NCI-H1092 treated with DMSO at 0.1 percent for 48 hours (cell line): ENCODE results near the gene MBD6.
A peak's percentile ranks its signal among the peaks of the same experiment; 100 is the strongest.

Source experiments
- DNase-seq: peaks from one replicate; lab custom pipeline; 2025; lab: John Stamatoyannopoulos, UW

The MBD6 gene

DNA sequence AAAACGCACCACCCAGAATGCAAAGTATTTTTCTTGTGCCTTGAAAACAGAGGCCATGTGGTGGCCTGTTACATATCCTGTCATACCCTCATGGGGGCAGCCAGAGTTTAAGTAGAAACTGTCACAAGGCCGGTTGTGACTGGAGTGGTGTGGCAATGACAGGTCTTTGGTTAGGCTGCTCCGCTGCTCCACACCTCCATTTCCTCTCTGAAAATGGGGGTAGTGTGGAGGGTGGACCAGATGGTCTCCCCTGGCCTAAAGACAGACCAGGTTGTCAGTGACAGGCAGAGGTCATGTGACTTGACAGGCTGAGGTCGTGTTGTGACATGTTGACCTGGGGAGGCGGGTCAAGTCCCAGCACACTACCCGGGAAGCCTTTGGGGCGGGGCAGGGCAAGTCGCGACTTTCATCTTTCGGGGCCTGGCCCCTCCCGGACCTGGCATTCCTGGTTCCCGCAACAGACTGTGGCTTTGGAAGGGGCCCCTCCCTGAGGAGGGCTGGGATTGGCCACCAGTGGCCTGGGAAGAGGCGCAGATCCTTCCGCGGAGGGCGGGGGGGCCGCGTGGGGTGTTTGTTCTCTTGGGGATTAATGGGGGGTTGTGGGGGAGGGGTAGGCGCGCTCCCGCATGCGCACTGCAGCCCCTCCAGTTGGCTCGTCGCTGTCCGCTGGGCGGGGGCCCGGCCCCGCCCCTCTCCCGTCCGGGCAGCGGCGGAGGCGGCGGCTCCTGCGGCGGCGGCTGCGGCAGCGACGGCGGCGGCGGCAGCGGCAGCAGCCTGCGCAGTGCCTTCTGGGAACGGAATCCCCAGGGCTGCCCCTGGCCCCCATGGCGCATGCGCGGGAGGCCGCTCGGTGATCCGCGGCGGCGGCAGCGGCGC lies at the start of gene MBD6:
Gene MBD6 (plus strand): TSS at position 814 of the 876 bp plus-strand sequence. CDS start 1,480 bp downstream, outside the sequence.
- DNase-seq: peak; percentile 71

DNA sequence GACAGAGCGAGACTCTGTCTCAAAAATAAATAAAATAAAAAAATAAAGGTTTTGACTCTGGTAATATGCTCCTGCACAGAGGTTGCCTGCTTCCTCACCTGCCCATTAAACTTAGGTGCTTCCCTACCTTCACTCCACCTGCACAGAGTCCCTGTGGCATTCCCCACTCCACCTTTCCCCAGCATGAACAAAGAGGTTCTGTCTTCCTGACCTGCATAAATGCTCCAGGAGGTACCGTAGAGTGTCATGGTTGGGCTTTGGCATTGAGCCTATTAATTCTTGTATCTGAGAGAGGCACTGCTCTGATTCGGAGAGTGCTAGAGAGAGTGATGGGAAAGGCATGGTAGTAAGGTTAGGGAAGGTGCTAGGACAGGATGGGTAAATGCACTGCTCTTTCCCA lies 49.2 kb upstream of the MBD6 start:
- DNase-seq: no peak

GRCh38 chr12:57473886-57474285 lies 48.7 kb upstream of the MBD6 start:
- DNase-seq: no peak

- no peak for DNase-seq
These were observed 48.2 kb upstream of the MBD6 start for GRCh38 chr12:57474430-57474829.

DNA sequence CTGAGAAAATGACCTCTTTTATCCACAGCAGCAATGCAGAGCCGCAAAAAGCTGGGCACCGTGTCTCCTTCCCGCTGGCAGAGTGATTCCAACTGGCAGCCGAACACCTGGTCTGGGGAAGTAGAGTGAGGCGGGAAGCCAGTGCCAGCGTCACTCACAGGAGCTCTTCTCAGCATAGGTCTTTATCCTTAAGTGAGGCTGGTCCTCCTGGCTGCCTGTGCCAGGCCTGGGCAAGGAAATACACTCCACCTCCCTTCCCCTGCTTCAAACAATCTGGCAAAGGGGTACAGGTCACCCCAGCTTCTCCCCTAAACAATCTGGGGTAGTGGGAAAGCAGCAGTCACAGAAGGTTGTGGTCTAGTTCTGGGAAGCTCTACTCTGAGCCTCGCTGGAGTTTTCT lies 47.8 kb upstream of the MBD6 start:
- peak; percentile 8 for DNase-seq

GRCh38 chr12:57475271-57476161 lies 47.1 kb upstream of the MBD6 start:
- DNase-seq: no peak

- no peak for DNase-seq
These were observed 46.2 kb upstream of the MBD6 start for GRCh38 chr12:57476162-57476992.

DNA sequence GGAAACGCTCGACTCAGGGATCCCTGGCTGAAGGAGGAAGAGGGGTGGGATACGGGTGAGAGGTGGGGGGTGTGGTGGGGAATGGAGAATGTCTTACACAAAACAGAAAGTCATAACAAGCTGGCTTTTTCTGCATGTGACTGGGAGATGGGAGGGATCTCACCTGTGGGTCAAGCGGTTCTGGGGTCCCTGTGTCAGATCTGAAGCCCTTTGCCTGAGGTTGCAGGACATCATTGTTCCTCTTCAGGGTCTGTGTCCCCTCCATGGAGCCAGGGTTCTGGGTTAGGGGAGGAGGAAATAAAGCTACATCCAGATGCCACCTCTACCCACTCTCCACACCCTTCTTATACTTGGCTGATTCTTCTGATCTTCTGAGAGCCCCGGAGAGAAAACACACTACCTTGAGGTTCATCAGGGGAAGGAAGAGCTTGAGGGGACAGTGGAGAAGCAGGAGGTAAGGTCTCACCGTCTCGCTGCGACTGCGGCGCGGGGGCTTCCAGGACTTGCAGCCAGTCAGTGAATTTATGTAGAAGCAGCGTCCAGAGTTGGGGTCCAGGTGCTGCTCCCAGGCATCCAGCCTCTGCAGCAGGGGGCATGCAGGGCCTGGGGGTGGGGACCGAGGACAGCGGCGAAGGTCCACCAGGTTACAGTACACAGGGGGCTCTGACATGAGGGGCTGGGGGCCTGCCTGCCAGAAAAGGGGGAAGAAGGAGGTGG lies 45.5 kb upstream of the MBD6 start:
- DNase-seq: no peak

DNA sequence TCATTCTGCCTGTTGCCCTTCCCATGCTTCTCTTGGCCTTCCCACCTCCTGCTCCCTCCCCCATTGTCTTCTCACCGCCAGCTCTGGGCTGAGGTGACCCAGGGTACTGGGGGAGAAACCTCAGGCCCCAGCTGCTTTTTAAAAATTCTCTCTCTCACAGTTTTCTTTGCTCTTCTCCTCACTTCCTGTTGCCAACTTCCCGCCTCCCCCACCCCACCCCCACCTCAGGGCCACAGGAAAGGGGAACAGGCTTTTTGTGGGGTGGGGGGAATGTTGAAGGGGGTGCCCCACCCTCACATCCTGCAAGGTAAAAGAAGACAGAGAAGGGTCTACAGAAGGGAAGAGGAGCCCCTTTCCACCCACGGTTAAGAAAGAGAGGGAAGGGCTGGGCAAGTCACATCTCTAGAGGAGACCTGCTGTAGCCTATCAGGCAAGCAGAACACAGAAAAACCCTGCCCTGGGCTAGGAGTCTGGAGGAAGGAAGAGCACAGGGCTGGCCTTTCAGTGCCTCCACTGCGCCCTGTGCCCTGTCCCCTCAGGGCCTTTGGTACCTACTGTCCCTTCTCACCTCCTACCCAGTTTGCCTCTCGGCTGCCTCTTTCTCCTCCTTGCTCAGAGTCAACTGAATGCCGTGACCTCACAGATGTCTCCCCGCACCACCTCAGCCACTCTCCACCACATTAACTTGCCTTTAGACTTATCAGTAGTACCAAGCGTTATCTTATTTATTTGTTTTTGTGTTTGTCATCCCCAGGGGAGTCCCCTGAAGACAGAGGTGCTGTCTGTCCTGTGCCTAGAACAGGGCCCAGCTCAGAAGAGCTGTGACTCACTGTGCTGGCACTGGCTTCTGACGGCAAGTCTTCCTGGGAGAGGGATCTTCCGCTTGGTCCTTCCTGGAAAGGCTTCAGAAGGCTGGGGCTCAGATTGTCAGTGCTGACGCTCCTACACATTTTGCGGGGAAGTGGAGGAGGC lies 44.6 kb upstream of the MBD6 start:
- no peak for DNase-seq

DNA sequence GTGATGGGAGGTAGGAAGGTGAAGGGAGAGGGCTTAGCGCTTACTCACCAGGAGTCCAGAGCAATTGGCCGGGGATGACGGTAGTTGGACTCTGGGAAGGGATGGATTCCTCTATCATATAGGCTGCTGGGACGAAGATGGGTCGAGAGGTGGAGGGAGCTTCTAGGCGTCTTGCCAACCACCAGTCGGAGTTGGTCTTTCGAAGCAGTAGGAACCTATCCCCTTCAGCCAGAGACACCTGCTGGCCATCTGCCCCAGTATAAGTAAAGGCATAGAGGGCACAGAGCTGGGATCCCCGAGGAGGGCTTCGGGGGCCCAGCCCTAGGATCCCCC lies 43.6 kb upstream of the MBD6 start:
- no peak for DNase-seq

- DNase-seq: no peak
These were observed 43.1 kb upstream of the MBD6 start, which contains the start of gene ARHGAP9 for GRCh38 chr12:57479376-57480115. Gene ARHGAP9 (minus strand): TSS chr12:57479866. CDS start chr12:57479406, 460 bp downstream.

- no peak for DNase-seq
These were observed 41.0 kb upstream of the MBD6 start for GRCh38 chr12:57481671-57482070.

GRCh38 chr12:57483466-57483865 lies 39.2 kb upstream of the MBD6 start:
- no peak for DNase-seq

GRCh38 chr12:57485695-57486094 lies 36.9 kb upstream of the MBD6 start:
- no peak for DNase-seq

GRCh38 chr12:57487055-57487596 lies 35.5 kb upstream of the MBD6 start:
- DNase-seq: no peak

GRCh38 chr12:57487597-57488401 lies 34.8 kb upstream of the MBD6 start, which contains the start of gene MARS1:
Gene MARS1 (plus strand): TSS chr12:57488068. CDS start chr12:57488091, 23 bp downstream.
- DNase-seq: peak; percentile 93

- DNase-seq: no peak
These were observed 34.0 kb upstream of the MBD6 start for GRCh38 chr12:57488402-57489156.
